GM23248 (cell line): ENCODE measurements around the gene PAK2.

Experiments used
- EZH2 ChIP-seq: fragments of 200-600 bp; sonication (generic); IDR thresholded peaks from 2 replicates; pipeline ENCODE4 v1.6.1; 2018; ENCODE audit warnings: antibody characterized with exemption, mild to moderate bottlenecking; ENCODE audit not compliant: insufficient read depth, poor library complexity, severe bottlenecking
- EZH2phosphoT487 ChIP-seq: fragments of 200-600 bp; sonication (generic); IDR thresholded peaks from 2 replicates; pipeline ENCODE4 v1.6.1; 2018; ENCODE audit warnings: antibody characterized with exemption, moderate library complexity, mild to moderate bottlenecking, low read depth; ENCODE audit not compliant: insufficient read depth

- no peak for TF ChIP-seq EZH2
- no peak for TF ChIP-seq EZH2phosphoT487
Measured at GRCh38 chr3:196749125-196749524, 9.5 kb downstream of the PAK2 start.
